ENCODE results near the gene CACNA1S.

DNA sequence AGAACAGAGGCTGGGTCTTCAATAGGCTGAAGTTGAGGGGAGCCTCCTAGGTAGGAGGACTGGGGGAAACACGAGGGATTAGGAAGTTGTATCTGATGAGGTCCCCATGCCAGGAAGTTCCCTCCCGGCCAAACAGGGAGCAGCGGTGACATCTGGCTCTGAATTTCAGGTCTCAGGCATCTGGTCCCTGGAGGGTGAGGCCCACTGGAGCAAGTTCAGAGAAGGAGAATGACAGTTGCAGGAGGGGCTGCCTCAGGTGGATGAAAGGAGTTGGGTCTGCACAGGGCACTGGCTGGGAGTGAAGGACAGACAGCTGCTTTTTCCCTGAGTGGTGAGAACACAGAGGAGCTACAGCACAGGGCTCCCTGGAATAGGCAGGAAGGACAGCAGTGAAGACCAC is 32.9 kb upstream of the CACNA1S start:
- TF ChIP-seq, protein P1, sequence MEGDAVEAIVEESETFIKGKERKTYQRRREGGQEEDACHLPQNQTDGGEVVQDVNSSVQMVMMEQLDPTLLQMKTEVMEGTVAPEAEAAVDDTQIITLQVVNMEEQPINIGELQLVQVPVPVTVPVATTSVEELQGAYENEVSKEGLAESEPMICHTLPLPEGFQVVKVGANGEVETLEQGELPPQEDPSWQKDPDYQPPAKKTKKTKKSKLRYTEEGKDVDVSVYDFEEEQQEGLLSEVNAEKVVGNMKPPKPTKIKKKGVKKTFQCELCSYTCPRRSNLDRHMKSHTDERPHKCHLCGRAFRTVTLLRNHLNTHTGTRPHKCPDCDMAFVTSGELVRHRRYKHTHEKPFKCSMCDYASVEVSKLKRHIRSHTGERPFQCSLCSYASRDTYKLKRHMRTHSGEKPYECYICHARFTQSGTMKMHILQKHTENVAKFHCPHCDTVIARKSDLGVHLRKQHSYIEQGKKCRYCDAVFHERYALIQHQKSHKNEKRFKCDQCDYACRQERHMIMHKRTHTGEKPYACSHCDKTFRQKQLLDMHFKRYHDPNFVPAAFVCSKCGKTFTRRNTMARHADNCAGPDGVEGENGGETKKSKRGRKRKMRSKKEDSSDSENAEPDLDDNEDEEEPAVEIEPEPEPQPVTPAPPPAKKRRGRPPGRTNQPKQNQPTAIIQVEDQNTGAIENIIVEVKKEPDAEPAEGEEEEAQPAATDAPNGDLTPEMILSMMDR (IDR thresholded peaks at IDR 0.05; ENCODE audit: low read depth, low read length): no peak
- no peak for TF ChIP-seq EZH2phosphoT487 (IDR thresholded peaks at IDR 0.05; ENCODE audit: low read depth)
